ENCODE data around the gene PLEKHA6.

GRCh38 chr1:204181116-204181515, 178.6 kb downstream of the PLEKHA6 start:
- TF ChIP-seq, protein P1, sequence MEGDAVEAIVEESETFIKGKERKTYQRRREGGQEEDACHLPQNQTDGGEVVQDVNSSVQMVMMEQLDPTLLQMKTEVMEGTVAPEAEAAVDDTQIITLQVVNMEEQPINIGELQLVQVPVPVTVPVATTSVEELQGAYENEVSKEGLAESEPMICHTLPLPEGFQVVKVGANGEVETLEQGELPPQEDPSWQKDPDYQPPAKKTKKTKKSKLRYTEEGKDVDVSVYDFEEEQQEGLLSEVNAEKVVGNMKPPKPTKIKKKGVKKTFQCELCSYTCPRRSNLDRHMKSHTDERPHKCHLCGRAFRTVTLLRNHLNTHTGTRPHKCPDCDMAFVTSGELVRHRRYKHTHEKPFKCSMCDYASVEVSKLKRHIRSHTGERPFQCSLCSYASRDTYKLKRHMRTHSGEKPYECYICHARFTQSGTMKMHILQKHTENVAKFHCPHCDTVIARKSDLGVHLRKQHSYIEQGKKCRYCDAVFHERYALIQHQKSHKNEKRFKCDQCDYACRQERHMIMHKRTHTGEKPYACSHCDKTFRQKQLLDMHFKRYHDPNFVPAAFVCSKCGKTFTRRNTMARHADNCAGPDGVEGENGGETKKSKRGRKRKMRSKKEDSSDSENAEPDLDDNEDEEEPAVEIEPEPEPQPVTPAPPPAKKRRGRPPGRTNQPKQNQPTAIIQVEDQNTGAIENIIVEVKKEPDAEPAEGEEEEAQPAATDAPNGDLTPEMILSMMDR (IDR thresholded peaks at IDR 0.05) = no peak
- no peak for TF ChIP-seq EP300 (IDR thresholded peaks at IDR 0.05)
